ENCODE data around the gene C1orf35.
A peak's percentile ranks its signal among the peaks of the same experiment; 100 is the strongest.

Gene C1orf35

GRCh38 chr1:228062085-228062791 is 40.9 kb downstream of the C1orf35 start:
- peak in 1 of 2 experiments; percentile 16 for DNase-seq

DNA sequence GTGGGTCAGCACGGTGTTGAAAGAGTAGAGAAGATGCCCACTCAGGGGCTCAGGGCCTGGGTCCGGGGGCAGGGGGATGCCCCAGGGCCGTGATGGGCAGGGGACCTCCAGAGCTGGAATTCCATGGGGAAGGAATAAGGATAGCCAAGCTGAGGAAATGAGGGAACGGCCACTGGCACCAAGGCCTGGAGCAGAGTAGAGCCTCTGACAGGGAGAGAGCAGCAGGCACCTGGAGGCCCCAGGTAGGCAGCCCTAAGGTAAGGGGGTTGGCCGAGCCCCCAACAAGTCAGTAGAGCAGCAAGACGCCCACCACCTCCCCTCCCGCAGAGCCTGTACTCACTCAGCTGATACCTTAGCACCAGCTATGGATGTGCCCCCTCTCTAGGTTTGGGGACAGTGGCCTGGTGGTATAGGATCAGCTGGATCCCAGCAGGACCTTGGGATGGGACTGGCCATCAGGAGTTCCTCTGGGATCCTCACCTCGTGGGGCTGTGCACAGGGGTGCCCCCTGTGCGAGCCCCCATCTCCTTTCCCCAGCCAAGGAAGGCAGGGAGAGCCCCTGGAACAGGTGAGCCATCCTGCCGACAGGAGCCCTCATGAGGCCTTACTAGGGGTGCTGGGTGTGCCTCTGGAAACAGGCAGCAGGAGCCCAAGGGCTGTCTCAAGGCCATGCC is 41.6 kb downstream of the C1orf35 start:
- peak in 1 of 2 experiments; percentile 14 for DNase-seq

GRCh38 chr1:228060458-228061190 is 42.5 kb downstream of the C1orf35 start:
- peak in 1 of 2 experiments; percentile 21 for DNase-seq

GRCh38 chr1:228059634-228060457 is 43.3 kb downstream of the C1orf35 start:
- peak; percentile 90 to 91 for DNase-seq

GRCh38 chr1:228058949-228059633 is 44.0 kb downstream of the C1orf35 start:
- no peak for DNase-seq

DNA sequence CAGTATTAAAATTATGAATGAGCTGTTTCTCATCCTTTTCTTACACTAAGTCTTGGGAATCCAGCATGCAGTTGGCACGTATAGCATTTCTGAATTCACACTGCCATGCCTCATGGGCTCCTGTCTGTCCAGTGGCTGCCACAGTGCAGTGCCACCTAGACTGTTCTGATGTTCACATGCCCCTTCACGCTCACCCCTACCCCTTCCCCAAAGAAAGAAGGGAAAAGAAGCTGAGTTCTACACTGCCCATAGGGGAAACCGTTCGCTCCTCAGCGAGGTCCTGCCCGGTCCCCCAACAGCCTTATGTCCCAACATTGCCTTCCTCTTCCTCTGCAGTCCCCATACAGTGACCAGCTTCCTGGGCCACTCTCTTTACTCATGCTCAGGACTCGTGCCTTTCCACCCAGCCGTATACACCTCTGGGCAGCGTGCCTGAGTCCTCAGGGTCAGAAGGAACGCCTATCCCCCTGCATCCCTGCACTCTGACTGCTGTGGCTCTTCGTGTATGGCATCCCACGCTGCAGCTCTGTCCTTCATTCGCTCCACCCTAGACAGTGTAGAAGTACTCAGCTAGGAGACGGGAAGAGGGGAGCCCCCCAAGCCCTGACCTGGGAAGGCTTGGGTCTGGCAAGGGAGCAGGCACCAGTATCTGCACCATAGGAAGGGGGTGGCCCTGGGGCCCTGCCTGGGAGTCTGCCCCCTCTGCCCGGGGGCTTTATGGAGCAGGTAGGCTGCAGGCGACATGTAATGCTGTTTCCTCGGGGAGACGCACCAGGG is 44.8 kb downstream of the C1orf35 start:
- DNase-seq: no peak
